H1 (cell line): Measurements from ENCODE around the gene KRT35. TPM values are rescaled to one million over a fixed set of nuclear protein-coding genes. Genes with fewer than 3 reads are reported as not detected.

ENCODE experiments used
- CTCF ChIA-PET: fragments of 300-600 bp; sonication (Branson Sonifier 250); formaldehyde crosslinking; loops from one replicate; lab custom pipeline; 2021; ENCODE audit not compliant: partially characterized antibody; lab: Charles Lee
- POLR2A ChIA-PET: fragments of 300-600 bp; sonication (Branson Sonifier 250); formaldehyde crosslinking; loops from one replicate; lab custom pipeline; 2021; ENCODE audit warnings: inconsistent platforms; ENCODE audit not compliant: partially characterized antibody; lab: Charles Lee
- DNase-seq, 2 experiments: peaks; one replicate each; pipeline versions ENCODE4 v3.0.0 to v3.0.0-alpha.2; 2010 to 2022; ENCODE audit warnings: low spot score in 2 of 2, low read depth in 1 of 2, mixed read lengths in 1 of 2
- FAIRE-seq: peaks from 2 replicates; lab custom pipeline; 2011; peaks lifted over from hg19 to GRCh38; lab: Jason Lieb, UNC
- H2AFZ ChIP-seq: 2 replicates; pipeline ENCODE4 v1.8.1; 2012; ENCODE audit warnings: low read length, inconsistent platforms
- H2AK5ac ChIP-seq: 2 replicates; pipeline ENCODE4 v1.6.1; 2013; ENCODE audit warnings: low read depth, low read length
- H2BK120ac ChIP-seq: replicated peaks from 2 replicates; pipeline ENCODE3; 2013; ENCODE audit warnings: low read depth, low read length, inconsistent platforms
- H2BK12ac ChIP-seq: 2 replicates; pipeline ENCODE4 v1.6.1; 2013; ENCODE audit warnings: low read depth, low read length
- H2BK15ac ChIP-seq: 2 replicates; pipeline ENCODE4 v1.6.1; 2013; ENCODE audit warnings: low read length
- H2BK20ac ChIP-seq: 2 replicates; pipeline ENCODE4 v1.6.1; 2013; ENCODE audit warnings: low read length
- H2BK5ac ChIP-seq: 2 replicates; pipeline ENCODE4 v1.6.1; 2013; ENCODE audit warnings: low read depth, low read length
- H3K14ac ChIP-seq: 2 replicates; pipeline ENCODE4 v1.6.1; 2013; ENCODE audit warnings: inconsistent platforms; ENCODE audit not compliant: insufficient read length
- H3K18ac ChIP-seq: 2 replicates; pipeline ENCODE4 v1.6.1; 2013; ENCODE audit warnings: low read length; ENCODE audit errors: extremely low read depth
- H3K23ac ChIP-seq: 2 replicates; pipeline ENCODE4 v1.6.1; 2013; ENCODE audit warnings: inconsistent platforms; ENCODE audit not compliant: insufficient read length
- H3K23me2 ChIP-seq: 2 replicates; pipeline ENCODE4 v1.6.1; 2013; ENCODE audit warnings: low read depth, low read length
- H3K27ac ChIP-seq: 2 replicates; pipeline ENCODE4 v1.6.1; 2011; ENCODE audit warnings: low read depth, low read length, inconsistent platforms
- H3K27me3 ChIP-seq, 4 experiments: replicated peaks in 1 of 4; 1 replicate in 1 of 4; 2 replicates in 3 of 4; pipeline versions ENCODE4 v1.6.1 to v1.8.1; 2011 to 2013; ENCODE audit warnings: low read length in 3 of 4, mild to moderate bottlenecking in 3 of 4, inconsistent platforms in 2 of 4, mixed read lengths in 2 of 4, moderate library complexity in 1 of 4; ENCODE audit not compliant: control insufficient read depth in 3 of 4, insufficient read depth in 3 of 4; ENCODE audit errors: extremely low read depth in 1 of 4
- H3K36me3 ChIP-seq, 4 experiments: 2 replicates each; pipeline versions ENCODE4 v1.6.1 to v1.8.1; 2011 to 2013; ENCODE audit warnings: mild to moderate bottlenecking in 4 of 4, low read length in 3 of 4, moderate library complexity in 2 of 4, control low read depth in 1 of 4, inconsistent platforms in 1 of 4; ENCODE audit not compliant: insufficient read depth in 4 of 4, control insufficient read depth in 2 of 4
- H3K4ac ChIP-seq: replicated peaks from 2 replicates; pipeline ENCODE3; 2013; ENCODE audit warnings: low read length, low read depth, mixed read lengths, inconsistent platforms; ENCODE audit not compliant: insufficient read length
- H3K4me1 ChIP-seq, 4 experiments: replicated peaks in 1 of 4; 1 replicate in 1 of 4; 2 replicates in 3 of 4; pipeline versions ENCODE4 v1.6.1 to v1.8.1; 2011 to 2013; ENCODE audit warnings: low read length in 3 of 4, inconsistent platforms in 2 of 4, mixed read lengths in 1 of 4; ENCODE audit not compliant: insufficient read depth in 4 of 4, control insufficient read depth in 3 of 4
- H3K4me2 ChIP-seq, 2 experiments: 2 replicates each; pipeline versions ENCODE4 v1.6.1 to v1.8.1; 2011 to 2013; ENCODE audit warnings: low read depth in 2 of 2, low read length in 2 of 2, control low read depth in 1 of 2, inconsistent platforms in 1 of 2, mild to moderate bottlenecking in 1 of 2; ENCODE audit not compliant: insufficient read depth in 1 of 2
- H3K4me3 ChIP-seq, 4 experiments: fragments of 200-600, 300-600 bp in 1 of 4; sonication (generic), shearing (Covaris generic), sonication (Bioruptor Twin) in 1 of 4; 2 replicates each; pipeline versions ENCODE4 v1.5.1 to v1.8.1; 2011 to 2016; ENCODE audit warnings: low read length in 4 of 4, low read depth in 3 of 4, control low read depth in 2 of 4, inconsistent platforms in 2 of 4, mild to moderate bottlenecking in 2 of 4, mixed read lengths in 1 of 4, moderate library complexity in 1 of 4; ENCODE audit not compliant: insufficient read depth in 2 of 4; ENCODE audit errors: extremely low read depth in 1 of 4
- H3K56ac ChIP-seq: replicated peaks from 2 replicates; pipeline ENCODE3; 2013; ENCODE audit warnings: low read depth, mild to moderate bottlenecking, mixed read lengths, low read length, inconsistent platforms; ENCODE audit not compliant: insufficient read length
- H3K79me1 ChIP-seq: 2 replicates; pipeline ENCODE4 v1.6.1; 2013; ENCODE audit warnings: low read depth, low read length, control low read depth
- H3K79me2 ChIP-seq, 2 experiments: 2 replicates each; pipeline versions ENCODE4 v1.6.1 to v1.8.1; 2012 to 2013; ENCODE audit warnings: low read length in 2 of 2, mild to moderate bottlenecking in 2 of 2, inconsistent platforms in 1 of 2; ENCODE audit not compliant: insufficient read depth in 2 of 2, control insufficient read depth in 1 of 2
- H3K9ac ChIP-seq, 4 experiments: replicated peaks in 1 of 4; 1 replicate in 1 of 4; 2 replicates in 3 of 4; pipeline versions ENCODE4 v1.6.1 to v1.8.1; 2011 to 2013; ENCODE audit warnings: low read depth in 3 of 4, low read length in 3 of 4, control low read depth in 2 of 4, mild to moderate bottlenecking in 2 of 4, moderate library complexity in 2 of 4, inconsistent platforms in 1 of 4; ENCODE audit errors: extremely low read depth in 1 of 4
- H3K9me3 ChIP-seq, 2 experiments: 2 replicates each; pipeline versions ENCODE4 v1.6.1 to v1.8.1; 2012 to 2013; ENCODE audit warnings: mild to moderate bottlenecking in 2 of 2, moderate library complexity in 2 of 2, control low read depth in 1 of 2, inconsistent platforms in 1 of 2, low read depth in 1 of 2, low read length in 1 of 2, mixed read lengths in 1 of 2; ENCODE audit not compliant: insufficient read depth in 2 of 2
- H4K20me1 ChIP-seq, 2 experiments: replicated peaks in 1 of 2; 2 replicates each; pipeline versions ENCODE3 to v1.8.1; 2011 to 2013; ENCODE audit warnings: inconsistent platforms in 2 of 2, low read length in 2 of 2, mild to moderate bottlenecking in 1 of 2; ENCODE audit not compliant: insufficient read depth in 2 of 2, control insufficient read depth in 1 of 2
- H4K5ac ChIP-seq: 2 replicates; pipeline ENCODE4 v1.6.1; 2013; ENCODE audit warnings: low read length, low read depth, mixed read lengths, inconsistent platforms; ENCODE audit not compliant: insufficient read length
- H4K8ac ChIP-seq: 2 replicates; pipeline ENCODE4 v1.8.0; 2013; ENCODE audit warnings: mild to moderate bottlenecking, moderate library complexity, low read length, inconsistent platforms; ENCODE audit not compliant: insufficient read depth; ENCODE audit errors: extremely low read depth
- H4K91ac ChIP-seq: replicated peaks from 2 replicates; pipeline ENCODE3; 2013; ENCODE audit warnings: low read length, mixed read lengths, inconsistent platforms; ENCODE audit not compliant: insufficient read length
- ASH2L ChIP-seq: fragments of 200-600, 300-600 bp; sonication (generic); IDR thresholded peaks from one replicate; pipeline ENCODE4 v1.7.1; 2017; ENCODE audit warnings: low read length
- GTF2F1 ChIP-seq: IDR thresholded peaks from 2 replicates; pipeline ENCODE4 v1.6.1; 2012; ENCODE audit warnings: low read depth, low read length, improper control_type of control experiment, borderline replicate concordance
- SP1 ChIP-seq: IDR thresholded peaks from 2 replicates; pipeline ENCODE4 v1.6.1; 2011; ENCODE audit warnings: low read depth, low read length
- WGBS, 2 experiments: shearing (Covaris generic) in 1 of 2; methylation state at CpG; one replicate each; pipeline versions ENCODE4 v1.1.6 to v1.1.7; 2013 to 2015; ENCODE audit warnings: low lambda C conversion rate in 2 of 2, mixed read lengths in 2 of 2, inconsistent platforms in 1 of 2, low coverage in 1 of 2, missing lambda C conversion rate in 1 of 2; ENCODE audit not compliant: insufficient replicate concordance in 2 of 2, insufficient coverage in 1 of 2, insufficient read length in 1 of 2; ENCODE audit errors: extremely low coverage in 1 of 2, missing lambda C conversion rate in 1 of 2; 5-methylcytosine and 5-hydroxymethylcytosine counted together
- polyA plus RNA-seq, 7 experiments: library from polyadenylated mRNA; depleted of rRNA in 3 of 7; stranded (reverse) in 5 of 7; unstranded in 2 of 7; fragments of >200 nt in 5 of 7; fragments of 200-250 nt in 2 of 7; gene quantifications; 1 replicate in 5 of 7; 2 replicates in 1 of 7; 4 replicates in 1 of 7; pipeline versions ENCODE4 v1.2.1 to v1.2.3, GENCODE V29; 2011 to 2013; ENCODE audit warnings: missing spikeins in 2 of 7, mixed read lengths in 2 of 7
- total RNA-seq: library from RNA; stranded (reverse); fragmentation: NEBNext Ultra II Directional; extraction: Animal tissue kit (Norgen Biotek cat#: 25700); gene quantifications from 2 replicates; pipeline ENCODE4 v1.2.1, GENCODE V29; 2021

The KRT35 gene
- total and polyA plus RNA-seq, 2 of the 8 experiments (the other 6 are each of a cell fraction or from before 2014, with no cell fraction given) = not detected

DNA sequence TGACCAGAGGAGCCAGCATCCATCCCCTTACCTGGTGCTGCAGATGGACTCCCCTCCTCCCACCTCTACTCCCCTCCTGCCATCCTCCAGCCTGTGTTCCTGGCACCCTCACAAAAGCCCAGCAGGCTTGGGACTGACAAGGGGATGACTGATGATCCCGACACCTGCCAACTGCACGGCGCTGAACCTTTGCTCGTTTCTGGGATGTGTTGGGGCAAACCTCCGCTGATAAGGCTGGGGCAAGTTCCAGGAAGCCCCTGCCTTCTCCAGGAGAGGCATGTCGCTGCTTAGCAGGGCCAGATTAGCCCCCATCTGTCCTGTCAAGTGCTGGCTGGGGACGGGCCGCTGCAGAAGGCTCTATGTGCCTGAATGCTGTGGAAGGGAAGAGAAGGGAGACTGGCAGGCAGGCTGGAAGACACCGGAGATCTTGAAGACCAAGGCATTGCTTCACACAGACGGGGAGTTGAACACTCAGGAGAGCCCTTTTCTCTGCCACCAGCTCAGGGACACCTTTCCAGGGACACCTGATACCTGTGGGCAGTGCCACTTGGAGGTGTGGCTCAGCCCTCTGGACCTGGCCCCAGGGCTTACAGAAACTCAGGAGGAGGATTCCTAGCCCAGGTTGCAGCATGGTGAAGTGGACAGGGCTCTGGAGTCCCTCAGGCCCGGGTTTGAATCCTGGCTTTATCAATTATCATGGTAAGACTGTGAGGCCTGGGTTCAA is 38.7 kb upstream of the KRT35 start:
- H3K4me1 ChIP-seq = peaks cover 0 to 16% (median 10%) of the 10 kb centered on the region in 4 experiments; a peak in 6 of 7 replicates
- DNase-seq (no peak), FAIRE-seq (no peak)
- H2AK5ac ChIP-seq = no peak overlapping the region
- H3K9ac ChIP-seq = no peak overlapping the region; a peak in 1 of 7 replicates
- no peak overlapping the region for H4K5ac ChIP-seq
- no peaks in the 10 kb centered on the region for H3K9me3 ChIP-seq
- H4K91ac ChIP-seq = peak overlapping the region; percentile 31
- H3K27me3 ChIP-seq = no peaks in the 10 kb centered on the region
- ChIA-PET POLR2A (interaction anchor here (8.0 kb wide), 1 partner anchor 9 kb away, joined by 69 read pairs; the partner anchor contains the start of gene KRT19), CTCF (interaction anchor here (1.2 to 2.3 kb wide), 4 partner anchors 30 to 57 kb away, joined by 4 to 12 read pairs (median 4); partner anchors contain the start of gene KRT9)
- H2BK15ac ChIP-seq = peak overlapping the region; percentile 88
- H2BK12ac ChIP-seq = no peak overlapping the region
- peak overlapping the region; percentile 38; the same call in 1 of the 2 replicates for H4K8ac ChIP-seq
- H3K4me2 ChIP-seq = no peak overlapping the region
- peaks cover 8 to 24% (median 13%) of the 10 kb centered on the region in 4 experiments for H3K36me3 ChIP-seq
- no peaks in the 10 kb centered on the region; the same call in 1 of the 2 replicates for H3K23me2 ChIP-seq
- H3K14ac ChIP-seq = no peak overlapping the region
- H3K56ac ChIP-seq = no peak overlapping the region
- no peak overlapping the region for H2AFZ ChIP-seq
- H3K18ac ChIP-seq = peak overlapping the region; percentile 52; the same call in 1 of the 2 replicates
- TF ChIP-seq SP1 (no peak), ASH2L (peak; percentile 19), GTF2F1 (no peak)
- no peaks in the 10 kb centered on the region for H3K79me2 ChIP-seq
- H3K4ac ChIP-seq = no peak overlapping the region
- H3K27ac ChIP-seq = no peak overlapping the region
- H3K23ac ChIP-seq = no peak overlapping the region
- no peak overlapping the region for H3K4me3 ChIP-seq
- H3K79me1 ChIP-seq = no peaks in the 10 kb centered on the region
- H2BK20ac ChIP-seq = no peak overlapping the region
- 0 out of 2 replicates have a peak overlapping the region, but pooled peaks have one; percentile 16 for H2BK5ac ChIP-seq
- 89% methylated on average over 9 of the region's 11 CpGs; no CpG with 5 or more reads in 1 of the 2 experiments for WGBS, 2 experiments
- peaks cover 2 to 3% of the 10 kb centered on the region in 2 experiments for H4K20me1 ChIP-seq
- H2BK120ac ChIP-seq = no peak overlapping the region
